GM11168 (cell line): ENCODE results near the gene FBXO31.

Experiments
- in situ Hi-C: fragments of 300-500 bp; cut with MboI; formaldehyde crosslinking; loops from one replicate; pipeline ENCODE4 v1.12.0; 2022; ENCODE audit warnings: low sequenced_read_pairs; ENCODE audit not compliant: unreplicated experiment

Gene FBXO31, protein sequence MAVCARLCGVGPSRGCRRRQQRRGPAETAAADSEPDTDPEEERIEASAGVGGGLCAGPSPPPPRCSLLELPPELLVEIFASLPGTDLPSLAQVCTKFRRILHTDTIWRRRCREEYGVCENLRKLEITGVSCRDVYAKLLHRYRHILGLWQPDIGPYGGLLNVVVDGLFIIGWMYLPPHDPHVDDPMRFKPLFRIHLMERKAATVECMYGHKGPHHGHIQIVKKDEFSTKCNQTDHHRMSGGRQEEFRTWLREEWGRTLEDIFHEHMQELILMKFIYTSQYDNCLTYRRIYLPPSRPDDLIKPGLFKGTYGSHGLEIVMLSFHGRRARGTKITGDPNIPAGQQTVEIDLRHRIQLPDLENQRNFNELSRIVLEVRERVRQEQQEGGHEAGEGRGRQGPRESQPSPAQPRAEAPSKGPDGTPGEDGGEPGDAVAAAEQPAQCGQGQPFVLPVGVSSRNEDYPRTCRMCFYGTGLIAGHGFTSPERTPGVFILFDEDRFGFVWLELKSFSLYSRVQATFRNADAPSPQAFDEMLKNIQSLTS

DNA sequence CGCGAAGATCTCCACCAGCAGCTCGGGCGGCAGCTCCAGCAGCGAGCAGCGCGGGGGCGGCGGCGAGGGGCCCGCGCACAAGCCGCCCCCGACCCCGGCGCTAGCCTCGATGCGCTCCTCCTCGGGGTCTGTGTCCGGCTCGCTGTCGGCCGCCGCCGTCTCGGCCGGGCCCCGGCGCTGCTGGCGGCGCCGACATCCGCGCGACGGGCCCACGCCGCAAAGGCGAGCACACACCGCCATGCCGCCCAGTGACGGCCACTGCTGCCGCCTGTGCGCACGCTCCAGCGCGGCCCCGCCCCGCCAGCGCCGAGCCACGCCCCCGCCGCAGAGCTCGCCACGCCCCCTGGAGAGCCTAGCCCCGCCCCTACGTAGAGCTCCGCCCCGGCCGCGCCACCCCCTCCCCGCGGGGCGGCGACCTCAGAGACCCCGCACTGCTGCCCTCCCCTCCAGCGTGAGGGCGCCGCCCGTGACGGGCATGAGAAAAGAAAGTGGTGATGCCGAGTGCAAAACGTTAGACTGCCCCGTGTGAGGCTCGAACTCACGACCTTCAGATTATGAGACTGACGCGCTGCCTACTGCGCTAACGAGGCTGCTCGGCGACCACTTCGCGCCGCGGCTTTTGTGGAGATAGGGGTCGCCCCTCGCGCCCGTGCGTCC lies at the start of gene FBXO31:
Gene FBXO31, minus strand, starts transcription at position 272 of the 657 bp plus-strand sequence. Its CDS starts 32 bp downstream, at position 240.
- in situ Hi-C loops, result no loop called here

DNA sequence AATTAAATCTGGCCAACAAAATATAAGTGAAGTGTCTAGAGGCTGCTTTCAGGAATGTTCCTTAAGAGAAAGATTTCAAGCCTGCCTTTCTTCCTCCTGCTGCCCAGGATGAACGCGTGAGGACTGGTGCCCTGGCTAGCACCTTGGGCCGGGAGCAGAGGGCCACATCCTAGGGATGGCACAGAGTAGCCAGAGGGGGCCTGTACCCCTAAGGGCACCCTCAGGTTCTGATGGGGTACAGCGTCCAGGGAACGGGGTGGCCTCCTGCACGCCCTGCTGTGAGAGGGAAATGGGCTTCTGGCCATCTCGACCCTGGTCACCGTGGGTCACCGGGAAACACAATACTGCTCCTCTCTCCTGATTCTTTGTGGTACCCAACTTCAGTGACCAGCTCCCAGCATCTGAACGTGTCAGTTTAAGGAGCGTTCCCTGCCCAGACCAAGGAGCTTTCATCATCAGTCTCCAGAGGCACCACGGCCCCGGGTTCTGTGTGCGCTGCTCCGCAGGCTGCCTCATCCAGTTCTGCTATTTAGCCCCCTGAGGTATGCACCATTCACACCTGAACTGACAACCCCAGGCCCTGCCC lies 48.8 kb upstream of the FBXO31 start:
- in situ Hi-C loops, result no loop called here

DNA sequence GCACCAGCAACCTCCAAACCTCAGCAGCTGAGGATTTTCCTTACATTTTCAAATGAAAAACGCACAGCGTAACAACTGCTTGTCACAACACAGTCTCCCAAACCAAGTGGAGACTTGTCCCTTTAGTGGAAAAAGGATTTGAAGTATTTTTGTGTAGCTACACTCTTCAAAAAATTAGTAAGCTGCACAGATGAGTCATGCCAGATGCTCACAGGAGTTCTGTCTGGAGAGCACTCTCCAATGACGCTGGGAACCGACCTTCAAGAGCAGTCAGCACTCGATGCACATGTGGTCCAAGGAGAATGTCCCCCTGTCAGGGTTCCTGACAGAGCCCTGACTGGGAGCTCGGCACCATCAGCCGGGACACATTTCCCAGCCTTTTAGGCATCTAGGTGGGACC lies 48.4 kb upstream of the FBXO31 start:
- in situ Hi-C loops, result no loop called here

DNA sequence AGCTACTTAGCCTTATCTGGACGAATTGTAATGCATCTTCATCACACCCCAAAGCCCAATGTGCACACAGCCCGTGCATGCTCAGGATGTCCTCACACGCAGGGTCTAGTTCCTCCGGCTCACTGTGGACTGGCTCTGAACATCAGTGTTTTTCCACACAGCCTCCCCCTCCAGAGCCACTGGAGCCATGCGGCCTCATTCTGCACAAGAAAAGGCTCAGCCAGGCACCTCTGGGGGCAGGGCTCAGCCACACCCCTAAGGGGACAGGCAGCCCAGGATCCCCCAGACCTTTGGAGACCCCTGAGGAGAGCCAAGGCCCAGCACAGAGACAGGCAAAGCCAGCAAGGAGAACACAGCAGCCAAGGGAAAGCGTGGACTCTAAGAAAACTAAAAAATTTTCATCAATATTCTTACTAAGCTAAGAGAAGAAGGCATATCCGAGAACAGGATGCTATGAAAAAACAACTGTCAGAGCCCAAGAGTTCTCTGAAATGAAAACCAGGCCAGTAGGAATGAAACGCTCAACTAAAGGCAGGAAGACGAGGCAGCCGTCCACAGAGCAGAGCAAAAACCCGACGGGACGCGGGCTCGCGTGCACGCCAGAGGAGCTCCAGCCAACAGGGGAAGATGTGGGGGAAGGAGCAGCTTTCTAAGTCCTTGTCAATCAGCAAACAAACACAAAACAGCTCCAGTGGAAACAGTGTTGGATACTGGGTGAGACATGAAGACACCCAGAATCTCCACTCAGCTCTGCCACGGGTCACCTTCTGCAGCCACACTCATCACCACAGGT lies 43.0 kb upstream of the FBXO31 start:
- in situ Hi-C loops, result no loop called here

DNA sequence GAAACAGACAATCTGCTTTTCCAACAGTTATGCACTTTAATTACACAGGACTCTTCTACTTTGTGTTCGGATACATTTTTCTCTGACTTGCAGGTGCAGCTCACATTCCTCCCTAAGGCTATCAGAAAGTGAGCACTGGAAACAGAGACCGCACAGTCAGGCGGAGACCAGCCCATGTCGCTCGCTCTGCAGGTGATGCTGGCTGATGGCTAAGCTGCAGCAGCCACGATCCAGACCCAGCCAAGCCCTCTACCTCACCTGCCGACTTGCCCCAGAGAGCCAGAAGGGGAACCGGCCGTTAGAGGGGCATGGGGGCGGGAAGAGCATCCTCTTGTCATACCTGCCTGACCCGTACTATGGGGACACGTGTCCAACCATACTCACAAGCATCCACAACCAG lies 42.4 kb upstream of the FBXO31 start:
- in situ Hi-C loops, result no loop called here

DNA sequence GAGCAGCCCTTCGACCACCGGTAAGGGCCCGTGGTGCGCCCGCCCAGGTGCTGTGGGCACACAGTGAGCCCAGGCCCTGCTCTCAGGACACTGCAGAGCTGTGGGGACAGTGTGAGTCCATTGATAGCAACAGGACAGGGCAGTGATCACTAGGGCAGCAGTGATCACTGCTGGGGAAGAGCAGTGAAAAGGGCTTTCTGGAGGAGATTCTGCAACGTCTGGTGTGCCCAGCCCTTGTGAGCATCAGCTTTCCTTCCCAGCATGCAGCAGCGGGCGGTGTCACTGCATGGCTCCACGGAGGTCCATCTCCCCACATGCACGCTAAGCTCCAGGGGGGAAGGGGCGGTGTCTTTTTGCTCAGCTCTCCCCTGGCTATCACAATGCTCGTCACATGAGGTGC lies 40.7 kb upstream of the FBXO31 start:
- in situ Hi-C loops, result no loop called here

DNA sequence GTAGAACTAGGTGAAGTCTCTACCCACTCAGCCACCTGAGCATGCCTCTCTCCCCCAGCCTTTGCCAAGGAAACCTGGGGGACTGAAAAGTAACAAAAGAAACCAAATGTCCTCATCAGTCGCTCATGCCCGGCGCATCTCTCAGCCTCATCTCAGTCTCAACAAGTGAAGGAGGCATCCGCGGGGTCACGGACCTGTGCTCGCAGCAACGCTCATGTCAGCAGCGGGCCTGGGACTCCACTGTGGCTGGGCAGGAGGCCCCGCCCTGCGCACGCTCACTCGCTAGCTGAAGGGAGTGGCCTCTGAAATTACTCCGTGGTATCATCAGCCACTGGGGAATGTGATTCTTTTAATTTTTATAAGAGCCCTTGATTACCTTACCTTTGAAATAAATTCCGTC lies 39.9 kb upstream of the FBXO31 start:
- in situ Hi-C loops, result no loop called here

DNA sequence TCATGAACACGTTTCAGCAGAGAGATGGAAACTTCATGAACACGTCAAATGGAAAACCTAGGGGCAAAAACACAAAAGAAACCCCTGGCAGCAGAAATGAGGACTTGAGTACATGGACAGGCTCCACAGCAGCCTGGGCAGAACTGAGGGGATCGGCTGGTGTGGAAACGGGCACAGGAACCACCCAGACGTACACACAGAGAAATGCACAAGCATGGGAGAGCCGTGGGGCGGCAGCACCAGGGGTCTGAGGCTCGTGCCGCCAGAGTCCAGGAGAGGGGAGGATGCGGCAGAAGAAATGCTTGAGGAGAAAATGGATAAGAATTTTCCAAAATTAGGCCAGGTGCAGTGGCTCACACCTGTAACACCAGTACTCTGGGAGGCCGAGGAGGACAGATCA lies 38.5 kb upstream of the FBXO31 start:
- in situ Hi-C loops, result no loop called here

DNA sequence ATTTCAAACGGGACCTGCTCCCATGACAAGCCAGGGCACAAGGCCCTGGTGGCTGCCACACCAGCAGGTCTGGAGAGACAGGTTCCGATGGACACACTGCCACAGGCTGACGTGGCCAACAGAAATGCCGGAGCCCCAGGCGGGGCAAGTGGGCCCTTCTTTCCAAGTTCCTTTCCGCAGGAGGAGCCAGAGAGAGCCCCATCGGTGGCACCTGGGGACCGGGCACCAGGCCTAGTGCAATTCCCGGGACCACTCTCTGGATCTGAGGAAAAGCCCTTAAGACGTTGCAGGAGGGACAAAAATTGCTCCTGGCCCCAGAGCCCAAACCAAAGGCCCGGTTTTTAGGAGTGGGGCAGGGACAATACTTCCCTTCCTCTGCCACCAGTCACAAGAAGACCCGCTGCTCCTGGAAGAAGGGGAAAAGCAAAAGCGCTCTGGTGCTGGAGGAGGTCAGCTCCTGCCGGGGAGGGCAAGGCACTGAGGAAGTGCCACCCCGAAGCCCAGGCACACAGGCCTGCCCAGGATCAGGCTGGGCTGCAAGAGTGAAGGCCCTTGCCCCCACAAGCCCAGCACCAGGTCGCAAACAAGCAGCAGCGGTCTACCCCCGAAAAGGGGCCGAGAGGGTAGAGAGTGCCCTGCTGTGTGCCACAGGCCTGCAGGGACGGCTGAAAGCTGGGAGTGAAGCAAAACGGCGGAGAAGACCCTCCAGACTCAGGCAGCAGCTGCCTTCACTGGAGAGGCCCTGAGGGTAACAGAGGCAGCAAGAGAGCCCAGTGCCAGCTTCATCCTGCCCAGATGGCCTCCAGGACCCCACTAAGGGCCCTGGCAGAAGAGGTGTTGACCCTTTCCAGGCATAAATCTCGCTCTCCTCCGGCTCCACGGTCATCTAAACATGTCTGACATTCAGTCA lies 37.7 kb upstream of the FBXO31 start:
- in situ Hi-C loops, result no loop called here

DNA sequence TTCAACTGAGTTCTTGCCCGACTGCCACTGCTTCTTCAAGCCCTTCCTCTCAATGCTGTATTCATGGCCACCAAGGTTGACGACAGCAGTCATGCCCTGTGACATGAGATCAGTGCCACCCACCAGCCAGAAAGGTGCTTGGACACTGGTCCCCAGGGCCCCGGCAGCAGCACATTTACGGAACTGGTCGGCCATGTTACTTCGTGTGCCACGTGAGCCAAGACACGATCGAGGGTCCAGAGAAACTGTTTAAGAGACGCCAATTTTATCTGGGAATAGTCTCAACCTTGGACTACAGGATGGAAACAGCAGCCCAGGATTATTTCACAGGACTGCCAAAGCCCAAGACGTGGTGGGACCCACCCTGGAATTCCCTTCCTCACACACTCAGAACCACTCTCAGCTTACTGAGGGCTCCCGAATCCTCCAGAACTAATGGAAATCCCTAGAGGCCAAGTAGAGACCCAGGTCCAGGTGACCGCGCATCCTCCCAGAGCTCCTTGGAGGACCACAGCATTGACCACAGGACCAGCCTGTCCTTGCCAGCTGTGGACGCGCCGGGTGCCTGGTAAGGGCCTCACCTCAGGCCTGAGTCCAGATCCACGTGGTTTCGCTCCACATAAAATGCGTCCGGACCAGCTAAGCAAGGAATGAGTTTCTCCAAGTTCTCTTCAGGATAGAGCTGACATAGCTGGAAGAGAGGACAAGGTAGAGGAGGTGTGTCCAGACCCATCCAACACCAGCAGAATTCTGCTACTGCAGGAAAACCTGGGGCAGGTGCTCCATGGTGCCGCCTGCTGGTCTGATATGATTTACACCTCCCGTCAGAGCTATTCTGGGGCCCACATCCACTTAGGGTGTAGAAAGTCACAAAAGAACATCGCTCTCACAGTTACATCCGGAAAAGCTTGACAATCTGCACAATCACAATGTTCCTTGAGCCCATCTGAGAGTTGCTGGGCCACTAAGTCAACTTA lies 36.7 kb upstream of the FBXO31 start:
- in situ Hi-C loops, result no loop called here

DNA sequence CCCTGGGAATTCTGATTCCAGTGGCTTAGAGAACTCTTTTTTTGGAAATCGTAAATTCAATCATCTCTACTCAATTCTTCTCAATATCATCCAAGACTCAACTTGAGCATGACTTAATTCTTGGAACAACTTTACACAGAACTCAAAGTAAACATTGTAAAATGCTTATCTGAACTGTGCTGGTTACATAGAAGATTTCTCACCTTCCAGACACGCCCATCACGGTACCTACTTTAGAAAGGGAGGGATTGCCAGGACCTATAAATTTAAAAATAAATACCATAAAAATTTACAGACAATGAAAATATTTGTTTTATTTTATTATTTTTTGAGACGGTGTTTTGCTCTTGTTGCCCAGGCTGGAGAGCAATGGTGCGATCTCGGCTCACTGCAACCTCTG lies 35.1 kb upstream of the FBXO31 start:
- in situ Hi-C loops, result no loop called here

DNA sequence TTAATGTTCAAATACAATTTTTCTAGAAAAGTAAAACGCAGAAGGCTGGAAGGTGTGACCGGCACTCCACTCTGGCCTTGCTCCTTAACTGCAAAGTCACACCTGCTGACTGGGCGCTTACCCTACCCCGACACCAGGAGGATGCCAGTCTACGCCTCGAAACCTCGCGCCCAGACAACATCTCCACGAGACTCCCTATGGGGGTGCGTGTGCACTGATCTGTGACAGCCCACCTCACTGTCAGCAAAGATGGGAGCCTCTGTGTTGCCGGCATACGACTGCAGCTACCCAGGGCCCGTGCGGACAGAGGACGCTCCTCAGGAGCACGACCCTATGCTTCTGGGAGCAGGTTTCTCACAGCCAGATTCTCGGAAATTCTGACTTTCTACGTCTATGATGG lies 34.6 kb upstream of the FBXO31 start:
- in situ Hi-C loops, result no loop called here

DNA sequence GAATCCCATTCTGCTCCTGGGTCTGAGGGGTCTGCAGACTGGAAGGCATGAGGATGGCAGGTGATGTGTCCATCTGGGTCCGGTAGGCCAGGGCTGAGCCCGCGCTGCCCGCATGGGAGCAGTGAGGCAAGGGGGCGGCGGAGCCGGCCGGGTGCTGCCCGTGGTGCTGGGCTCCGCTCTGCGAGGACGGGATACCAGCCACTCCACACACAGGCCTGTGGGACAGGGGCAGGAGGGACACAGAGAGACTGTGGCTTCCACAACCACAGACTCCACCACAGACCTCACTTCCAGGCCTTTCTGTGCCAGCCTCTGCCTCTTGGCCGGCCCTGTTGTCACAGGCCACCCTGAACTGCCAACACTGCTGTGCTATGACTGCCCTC lies 33.9 kb upstream of the FBXO31 start:
- in situ Hi-C loops, result no loop called here

DNA sequence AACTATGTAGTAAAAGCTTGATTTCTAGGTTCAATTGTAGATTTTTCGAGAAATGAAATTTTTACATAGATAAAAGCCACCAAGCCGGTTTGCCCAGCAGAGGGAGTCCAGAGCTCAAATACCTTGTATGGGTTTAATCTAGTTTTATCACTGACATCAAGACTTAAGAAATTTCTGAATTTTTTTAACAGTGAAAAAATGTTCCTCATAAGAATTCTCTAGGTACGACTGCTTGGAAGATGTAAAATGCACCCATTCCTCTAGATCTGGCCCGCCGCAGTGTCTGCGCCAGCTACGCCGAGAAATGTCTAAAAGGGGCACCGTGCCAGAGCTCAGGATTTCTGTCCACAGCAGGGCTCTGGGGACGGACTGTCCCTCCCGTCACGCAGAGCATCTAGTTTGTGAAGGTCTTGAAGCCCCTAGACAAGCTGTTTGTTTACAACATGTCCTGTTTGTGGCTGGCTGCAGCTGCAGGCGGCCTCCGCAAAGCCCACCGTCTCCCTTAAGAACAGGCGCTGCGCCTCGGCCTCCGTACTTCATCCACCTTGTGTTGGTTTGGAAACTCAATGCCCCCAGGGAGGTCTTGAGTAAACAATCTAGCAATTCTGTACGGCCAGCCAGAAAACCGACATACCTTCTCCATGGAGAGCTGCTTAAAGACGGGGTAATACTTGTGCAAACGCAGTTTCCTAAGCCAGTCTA lies 33.4 kb upstream of the FBXO31 start:
- in situ Hi-C loops, result no loop called here

DNA sequence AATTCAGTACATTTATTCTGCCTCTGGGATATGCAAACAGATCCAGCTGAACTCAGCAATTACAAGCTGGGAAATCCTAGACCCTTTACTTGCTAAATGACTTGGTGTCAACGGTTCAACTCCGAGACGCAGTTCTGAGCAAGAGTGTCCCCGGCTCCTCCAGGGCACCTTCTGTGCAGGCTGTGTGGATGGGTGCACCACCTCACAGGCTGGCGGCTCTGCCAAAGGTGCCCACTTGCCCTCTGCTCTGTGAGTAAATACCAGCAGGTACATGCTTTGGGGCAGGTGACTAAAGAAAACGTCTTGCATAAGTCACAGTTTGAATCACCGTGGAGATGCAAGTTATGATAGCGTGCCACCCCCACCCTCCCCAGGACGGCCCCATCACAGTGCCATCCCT lies 31.9 kb upstream of the FBXO31 start:
- in situ Hi-C loops, result no loop called here

DNA sequence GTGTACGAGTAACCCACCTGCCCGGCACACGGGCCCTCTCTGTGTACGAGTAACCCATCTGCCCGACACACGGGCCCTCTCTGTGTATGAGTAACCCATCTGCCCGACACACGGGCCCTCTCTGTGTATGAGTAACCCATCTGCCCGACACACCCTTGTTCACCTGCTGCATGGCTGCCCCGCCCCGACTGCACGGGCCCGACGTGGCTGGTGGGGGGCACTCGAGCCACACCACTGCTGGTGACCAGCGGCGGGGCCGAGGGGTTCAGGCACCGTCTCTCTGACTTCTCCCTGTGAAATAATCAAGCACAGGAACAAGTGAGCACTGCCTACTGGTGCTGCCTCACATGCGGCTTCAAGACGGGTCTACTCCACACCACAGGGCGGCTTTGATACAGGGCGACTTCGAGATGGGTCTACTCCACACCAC lies 30.7 kb upstream of the FBXO31 start:
- in situ Hi-C loops, result no loop called here

DNA sequence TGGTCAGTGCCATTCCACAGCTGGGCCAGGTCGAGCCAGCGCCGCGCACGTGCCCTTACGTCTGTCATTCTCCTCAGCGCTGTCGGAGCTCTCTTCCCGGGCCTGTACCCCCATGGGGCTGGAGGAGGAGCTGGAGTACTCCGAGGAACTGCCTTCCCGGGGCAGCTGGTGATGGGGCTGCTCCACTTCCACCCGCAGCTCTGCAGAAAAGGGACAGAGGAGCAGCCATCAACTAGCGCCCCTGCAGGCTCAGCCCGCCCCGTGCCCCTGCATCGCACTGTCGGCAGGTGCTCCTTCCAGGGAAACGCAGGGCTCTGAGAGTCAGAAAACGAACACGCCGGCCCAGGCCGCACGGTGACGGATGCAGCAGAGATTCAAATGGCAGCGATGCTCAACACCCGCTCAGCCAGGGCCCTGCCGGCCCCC lies 29.4 kb upstream of the FBXO31 start:
- in situ Hi-C loops, result no loop called here
